ENCODE results near the gene SLC25A23. TPM values are rescaled to one million over a fixed set of nuclear protein-coding genes. Genes with fewer than 3 reads are reported as not detected.
A peak's percentile ranks its signal among the peaks of the same experiment; 100 is the strongest.

Gene SLC25A23
- total and polyA plus RNA-seq, 9 of the 15 experiments (the other 6 are each of a cell fraction or from before 2014, with no cell fraction given), result 6.1 to 72.0 (median 26.6) TPM

DNA sequence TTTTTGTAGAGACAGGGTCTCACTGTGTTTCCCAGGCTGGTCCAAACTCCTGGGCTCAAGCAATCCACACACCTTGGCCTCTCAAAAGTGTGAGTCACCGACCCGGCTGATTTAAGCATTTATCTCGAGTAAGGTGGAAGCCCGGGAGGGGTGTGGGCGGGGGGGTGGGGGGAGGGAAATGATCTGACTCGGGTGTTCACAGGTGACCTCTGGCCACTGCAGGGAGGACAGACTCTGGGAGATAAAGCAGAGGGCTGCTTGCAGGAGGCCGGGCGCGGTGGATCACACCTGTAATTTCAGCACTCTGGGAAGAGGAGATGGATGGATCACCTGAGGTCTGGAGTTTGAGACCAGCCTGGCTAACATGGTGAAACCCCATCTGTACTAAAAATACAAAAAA, 14.1 kb upstream of the SLC25A23 start:
- no peak for ATAC-seq
- Histone ChIP-seq H3K4me3 (no peak overlapping the region), H3K9ac (ENCODE audit: insufficient read depth in 1 of 2, low read depth in 2 of 2, low read length in 2 of 2) (no peak overlapping the region), H3K79me2 (ENCODE audit: control insufficient read depth, insufficient read depth, low read length) (no peaks in the 10 kb centered on the region), H3K4me1 (replicated peaks in 1 of 2; ENCODE audit: control insufficient read depth in 2 of 2, insufficient read depth in 2 of 2, low read length in 2 of 2) (peaks cover 6 to 24% of the 10 kb centered on the region in 2 experiments; a peak in 4 of 5 replicates), H3K4me2 (ENCODE audit: insufficient read depth, low read length) (no peak overlapping the region), H3K27ac (ENCODE audit: extremely low read depth, low read depth, low read length) (no peak overlapping the region), H2AFZ (ENCODE audit: low read depth, low read length) (no peak overlapping the region), H3K9me3 (replicated peaks; ENCODE audit: control insufficient read depth, insufficient read depth, low read depth, low read length) (0 out of 2 replicates have a peak, but pooled peaks cover 2% of the 10 kb centered on the region), H3K27me3 (ENCODE audit: control insufficient read depth in 2 of 2, insufficient read depth in 2 of 2, low read length in 2 of 2) (no peaks in the 10 kb centered on the region; a peak in 1 of 5 replicates), H4K20me1 (replicated peaks; ENCODE audit: control insufficient read depth, insufficient read depth, low read length) (no peaks in the 10 kb centered on the region), H3K9me1 (ENCODE audit: control insufficient read depth, insufficient read depth, low read length) (no peaks in the 10 kb centered on the region), H3K36me3 (ENCODE audit: control insufficient read depth, insufficient read depth, low read length) (no peaks in the 10 kb centered on the region)
- intact Hi-C loops (cut with micrococcal nuclease), result no loop called here
- CTCF ChIA-PET (ENCODE audit: low intra/inter-chr PET ratio), result no interaction called here
- BruUV-seq (replicated peaks), result no TSS peak
- DNase-seq (ENCODE audit: extremely low read depth in 1 of 4, low spot score in 3 of 4), result peak; percentile 54 to 64 (median 59)
- peak; percentile 19 for FAIRE-seq
- in situ Hi-C loops (cut with MboI), result no loop called here
- TF ChIP-seq JUND (IDR thresholded peaks at IDR 0.05; ENCODE audit: borderline replicate concordance, low read depth, low read length) (peak; percentile 44; the same call in 1 of the 2 replicates), JUND (tag; IDR thresholded peaks at IDR 0.05; ENCODE audit: borderline replicate concordance, low read depth, low read length) (no peak; the same call in 2 of the 3 replicates)
- TF ChIP-seq, protein P1, sequence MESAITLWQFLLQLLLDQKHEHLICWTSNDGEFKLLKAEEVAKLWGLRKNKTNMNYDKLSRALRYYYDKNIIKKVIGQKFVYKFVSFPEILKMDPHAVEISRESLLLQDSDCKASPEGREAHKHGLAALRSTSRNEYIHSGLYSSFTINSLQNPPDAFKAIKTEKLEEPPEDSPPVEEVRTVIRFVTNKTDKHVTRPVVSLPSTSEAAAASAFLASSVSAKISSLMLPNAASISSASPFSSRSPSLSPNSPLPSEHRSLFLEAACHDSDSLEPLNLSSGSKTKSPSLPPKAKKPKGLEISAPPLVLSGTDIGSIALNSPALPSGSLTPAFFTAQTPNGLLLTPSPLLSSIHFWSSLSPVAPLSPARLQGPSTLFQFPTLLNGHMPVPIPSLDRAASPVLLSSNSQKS (CRISPR knock-in tag; IDR thresholded peaks at IDR 0.05), result no peak
- WGBS (ENCODE audit: insufficient coverage, low coverage, missing lambda C conversion rate), result 0% methylated on average over 7 of the region's 9 CpGs
- POLR2A ChIA-PET, result interaction anchor here (0.8 to 1.7 kb wide), 2 partner anchors 8 to 57 kb away, joined by 3 to 4 read pairs; partner anchors contain the start of gene TNFSF9

- H3K36me3 ChIP-seq (ENCODE audit: control insufficient read depth, insufficient read depth, low read length), result no peaks in the 10 kb centered on the region
- H3K4me3 ChIP-seq, result no peak overlapping the region
- ATAC-seq, result no peak
- POLR2A ChIA-PET, result interaction anchor here (0.5 to 1.2 kb wide), 4 partner anchors 58 to 1560 kb away, joined by 3 read pairs; partner anchors contain the start of gene TNFSF9
- 0 out of 2 replicates have a peak, but pooled peaks cover 2% of the 10 kb centered on the region for H3K9me3 ChIP-seq (replicated peaks; ENCODE audit: control insufficient read depth, insufficient read depth, low read depth, low read length)
- intact Hi-C loops (cut with micrococcal nuclease) (no loop called here), in situ Hi-C loops (cut with MboI) (no loop called here)
- H3K79me2 ChIP-seq (ENCODE audit: control insufficient read depth, insufficient read depth, low read length), result no peaks in the 10 kb centered on the region
- FAIRE-seq, result no peak
- no peak overlapping the region for H2AFZ ChIP-seq (ENCODE audit: low read depth, low read length)
- H3K27me3 ChIP-seq (ENCODE audit: control insufficient read depth in 2 of 2, insufficient read depth in 2 of 2, low read length in 2 of 2), result no peaks in the 10 kb centered on the region; a peak in 2 of 5 replicates
- H3K9ac ChIP-seq (ENCODE audit: insufficient read depth in 1 of 2, low read depth in 2 of 2, low read length in 2 of 2), result 0 out of 4 replicates have a peak overlapping the region, but pooled peaks of 1 of the 2 experiments have one; percentile 68
- WGBS (ENCODE audit: insufficient coverage, low coverage, missing lambda C conversion rate), result 7% methylated on average over 4 of the region's 4 CpGs
- no peak overlapping the region for H3K4me2 ChIP-seq (ENCODE audit: insufficient read depth, low read length)
- no peak for TF ChIP-seq BRF1 (IDR thresholded peaks at IDR 0.05; ENCODE audit: borderline replicate concordance, extremely low read depth, insufficient read length)
- no peak for TF ChIP-seq ZNF766 (CRISPR knock-in tag; conservative IDR thresholded peaks at IDR 0.05)
- TF ChIP-seq DACH1 (IDR thresholded peaks at IDR 0.05; ENCODE audit: partially characterized antibody), result no peak
- TF ChIP-seq TOE1 (IDR thresholded peaks at IDR 0.05; ENCODE audit: borderline replicate concordance), result no peak
- TF ChIP-seq TOE1 (CRISPR knock-in tag; IDR thresholded peaks at IDR 0.05; ENCODE audit: borderline replicate concordance, low read depth), result no peak
- CTCF ChIA-PET (ENCODE audit: low intra/inter-chr PET ratio), result interaction anchor here (0.5 kb wide), 1 partner anchor 287 kb away, joined by 3 read pairs; no protein-coding TSS in a partner anchor
- H4K20me1 ChIP-seq (replicated peaks; ENCODE audit: control insufficient read depth, insufficient read depth, low read length), result no peaks in the 10 kb centered on the region
- no peak overlapping the region for H3K27ac ChIP-seq (ENCODE audit: extremely low read depth, low read depth, low read length)
- no TSS peak for BruUV-seq (replicated peaks)
- peaks cover 6 to 32% of the 10 kb centered on the region in 2 experiments; a peak in 4 of 5 replicates for H3K4me1 ChIP-seq (replicated peaks in 1 of 2; ENCODE audit: control insufficient read depth in 2 of 2, insufficient read depth in 2 of 2, low read length in 2 of 2)
- no peaks in the 10 kb centered on the region for H3K9me1 ChIP-seq (ENCODE audit: control insufficient read depth, insufficient read depth, low read length)
- DNase-seq (ENCODE audit: extremely low read depth in 1 of 4, low spot score in 3 of 4), result no peak
Observed at GRCh38 chr19:6472713-6473112, 13.1 kb upstream of the SLC25A23 start.

All from K562 (cell line).